CD4-positive, alpha-beta T cell (primary cell): ENCODE data around the gene NAAA. TPM values are rescaled to one million over a fixed set of nuclear protein-coding genes. Genes with fewer than 3 reads are reported as not detected.

Experiments used
- ATAC-seq: fragments of 200-7000 bp; cut with Tn5 transposase; one replicate; pipeline ENCODE4 v1.10.0; 2022; ENCODE audit warnings: mild to moderate bottlenecking; ENCODE audit not compliant: poor library complexity
- CTCF ChIA-PET: fragments of 350-600 bp; sonication (Branson Sonifier 250); formaldehyde crosslinking; loops from one replicate; lab custom pipeline; 2021; ENCODE audit warnings: antibody characterized with exemption, inconsistent platforms; lab: Charles Lee
- POLR2A ChIA-PET: fragments of 350-600 bp; sonication (Branson Sonifier 250); formaldehyde crosslinking; loops from one replicate; lab custom pipeline; 2021; ENCODE audit warnings: antibody characterized with exemption, inconsistent platforms; lab: Charles Lee
- DNase-seq, 14 experiments: peaks; one replicate each; pipeline ENCODE4 v3.0.0-alpha.2; 2013 to 2020; ENCODE audit warnings: mixed read lengths in 2 of 14
- H3K27ac ChIP-seq, 2 donors: one replicate each; pipeline versions ENCODE4 v1.5.1 to v1.7.0; 2013; ENCODE audit warnings: low read length in 2 of 2, low read depth in 1 of 2, mild to moderate bottlenecking in 1 of 2
- H3K27me3 ChIP-seq, 2 experiments: 1 replicate in 1 of 2; 2 replicates in 1 of 2; pipeline versions ENCODE4 v1.6.1 to v1.7.0; 2013; ENCODE audit warnings: low read length in 2 of 2, control low read depth in 1 of 2, mild to moderate bottlenecking in 1 of 2, moderate library complexity in 1 of 2; ENCODE audit not compliant: insufficient read depth in 2 of 2, control insufficient read depth in 1 of 2
- H3K36me3 ChIP-seq: one replicate; pipeline ENCODE4 v1.6.1; 2013; ENCODE audit warnings: low read length, control low read depth; ENCODE audit not compliant: insufficient read depth
- H3K4me1 ChIP-seq: one replicate; pipeline ENCODE4 v1.6.1; 2013; ENCODE audit warnings: low read length, control low read depth; ENCODE audit not compliant: insufficient read depth
- H3K4me3 ChIP-seq: one replicate; pipeline ENCODE4 v1.5.1; 2013; ENCODE audit warnings: mild to moderate bottlenecking, low read length, moderate library complexity
- H3K9me3 ChIP-seq, 2 experiments: 1 replicate in 1 of 2; 2 replicates in 1 of 2; pipeline versions ENCODE4 v1.6.1 to v1.7.0; 2013; ENCODE audit warnings: low read length in 2 of 2, mild to moderate bottlenecking in 2 of 2, control low read depth in 1 of 2, moderate library complexity in 1 of 2; ENCODE audit not compliant: control insufficient read depth in 1 of 2, insufficient read depth in 1 of 2
- H3K27ac Mint-ChIP-seq: one replicate; pipeline ENCODE4 v1.8.0; 2020; ENCODE audit warnings: mixed read lengths
- H3K27me3 Mint-ChIP-seq: one replicate; pipeline ENCODE4 v1.8.0; 2021; ENCODE audit warnings: mixed read lengths
- H3K36me3 Mint-ChIP-seq: one replicate; pipeline ENCODE4 v1.8.0; 2021; ENCODE audit warnings: low read depth, mixed read lengths
- H3K4me1 Mint-ChIP-seq: one replicate; pipeline ENCODE4 v1.8.0; 2021; ENCODE audit warnings: low read depth, mixed read lengths
- H3K4me3 Mint-ChIP-seq: one replicate; pipeline ENCODE4 v1.8.0; 2020; ENCODE audit warnings: mild to moderate bottlenecking, mixed read lengths
- H3K9me3 Mint-ChIP-seq: one replicate; pipeline ENCODE4 v1.8.0; 2020; ENCODE audit warnings: mixed read lengths
- CTCF ChIP-seq: fragments of 200-600 bp; IDR thresholded peaks from one replicate; pipeline ENCODE4 v1.8.0; 2022; ENCODE audit warnings: antibody characterized with exemption, mild to moderate bottlenecking
- intact Hi-C, 2 experiments: fragments of 100-400 bp; cut with DNase I in 1 of 2; cut with micrococcal nuclease in 1 of 2; formaldehyde crosslinking; loops; one replicate each; pipeline versions ENCODE4 v1.15.1 to v1.9.0; 2023 to 2025; cut with DNase I, micrococcal nuclease
- total RNA-seq, 174 experiments: library from RNA in 2 of 174; stranded (reverse) in 2 of 174; gene quantifications; one replicate each; pipeline ENCODE4 v1.2.3 and lab custom pipeline; 2021 to 2026

The NAAA gene
- total RNA-seq, 2 experiments from 2014 or later: 32.6 to 33.3 TPM

- intact Hi-C loops: loop anchor here in 1 of 2 experiments (5.0 kb wide), 1 partner anchor 169 kb away; no protein-coding TSS in a partner anchor
- ChIA-PET CTCF (no interaction called here), POLR2A (no interaction called here)
- Mint-ChIP-seq H3K4me3 (no peak overlapping the region), H3K27me3 (no peaks in the 10 kb centered on the region), H3K27ac (no peak overlapping the region), H3K9me3 (no peaks in the 10 kb centered on the region), H3K4me1 (no peaks in the 10 kb centered on the region), H3K36me3 (no peaks in the 10 kb centered on the region)
- no peaks in the 10 kb centered on the region for H3K36me3 ChIP-seq
- no peak for TF ChIP-seq CTCF
- H3K4me3 ChIP-seq: no peak overlapping the region
- no peaks in the 10 kb centered on the region for H3K9me3 ChIP-seq
- no peaks in the 10 kb centered on the region for H3K27me3 ChIP-seq
- ATAC-seq: no peak
- H3K4me1 ChIP-seq: peaks cover 3% of the 10 kb centered on the region
- DNase-seq: no peak
- no peak overlapping the region for H3K27ac ChIP-seq
Observed at GRCh38 chr4:75898536-75898935, 42.3 kb downstream of the NAAA start.

GRCh38 chr4:75895744-75896314 lies 45.0 kb downstream of the NAAA start:
- ChIA-PET POLR2A (interaction anchor here (0.7 kb wide), 1 partner anchor 27 kb away, joined by 5 read pairs; no protein-coding TSS in a partner anchor), CTCF (interaction anchor here (0.7 to 1.2 kb wide), 3 partner anchors 10 to 169 kb away, joined by 3 to 4 read pairs (median 4); no protein-coding TSS in a partner anchor)
- no peaks in the 10 kb centered on the region for H3K36me3 ChIP-seq
- peak; percentile 69 for TF ChIP-seq CTCF
- Mint-ChIP-seq H3K36me3 (no peaks in the 10 kb centered on the region), H3K27me3 (no peaks in the 10 kb centered on the region), H3K4me3 (no peak overlapping the region), H3K4me1 (no peaks in the 10 kb centered on the region), H3K9me3 (no peaks in the 10 kb centered on the region), H3K27ac (no peak overlapping the region)
- no peaks in the 10 kb centered on the region for H3K4me1 ChIP-seq
- peak; percentile 52 for ATAC-seq
- H3K27ac ChIP-seq: no peak overlapping the region
- no peak overlapping the region for H3K4me3 ChIP-seq
- H3K9me3 ChIP-seq: no peaks in the 10 kb centered on the region
- DNase-seq: peak in 4 of 14 experiments; percentile 18 to 73 (median 48)
- H3K27me3 ChIP-seq: no peaks in the 10 kb centered on the region
- intact Hi-C loops: loop anchor here (1.0 to 5.0 kb wide), 2 partner anchors 171 kb away; no protein-coding TSS in a partner anchor

GRCh38 chr4:75892508-75892907 lies 48.3 kb downstream of the NAAA start:
- Mint-ChIP-seq H3K9me3 (no peaks in the 10 kb centered on the region), H3K4me1 (no peaks in the 10 kb centered on the region), H3K27ac (no peak overlapping the region), H3K36me3 (no peaks in the 10 kb centered on the region), H3K27me3 (no peaks in the 10 kb centered on the region), H3K4me3 (no peak overlapping the region)
- no peaks in the 10 kb centered on the region for H3K27me3 ChIP-seq
- POLR2A ChIA-PET: no interaction called here
- DNase-seq (no peak), ATAC-seq (no peak)
- H3K4me1 ChIP-seq: no peaks in the 10 kb centered on the region
- no peak overlapping the region for H3K4me3 ChIP-seq
- H3K9me3 ChIP-seq: no peaks in the 10 kb centered on the region
- no peak for TF ChIP-seq CTCF
- CTCF ChIA-PET: no interaction called here
- intact Hi-C loops: no loop called here
- H3K27ac ChIP-seq: no peak overlapping the region
- H3K36me3 ChIP-seq: no peaks in the 10 kb centered on the region
